ENCODE data around the gene RRAGB.

DNA sequence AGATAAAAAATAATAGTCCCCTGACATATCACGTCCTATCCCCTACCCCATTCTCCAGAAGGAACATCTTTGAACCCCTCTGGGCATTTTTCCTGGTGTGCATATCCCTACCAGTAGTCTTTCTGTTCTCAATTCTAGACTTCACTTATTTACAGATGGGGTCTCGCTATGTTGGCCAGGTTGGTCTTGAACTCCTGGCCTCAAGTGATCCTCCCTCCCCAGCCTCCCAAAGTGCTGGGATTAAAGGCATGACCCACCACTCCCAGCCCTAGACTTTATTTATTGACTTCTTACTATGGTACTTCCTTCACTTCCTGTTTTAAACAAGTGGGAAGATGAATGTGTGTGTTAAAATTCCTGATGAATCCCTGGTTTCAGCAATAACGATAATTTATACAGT lies 612 bp upstream of the RRAGB start:
- TF ChIP-seq, protein P1, sequence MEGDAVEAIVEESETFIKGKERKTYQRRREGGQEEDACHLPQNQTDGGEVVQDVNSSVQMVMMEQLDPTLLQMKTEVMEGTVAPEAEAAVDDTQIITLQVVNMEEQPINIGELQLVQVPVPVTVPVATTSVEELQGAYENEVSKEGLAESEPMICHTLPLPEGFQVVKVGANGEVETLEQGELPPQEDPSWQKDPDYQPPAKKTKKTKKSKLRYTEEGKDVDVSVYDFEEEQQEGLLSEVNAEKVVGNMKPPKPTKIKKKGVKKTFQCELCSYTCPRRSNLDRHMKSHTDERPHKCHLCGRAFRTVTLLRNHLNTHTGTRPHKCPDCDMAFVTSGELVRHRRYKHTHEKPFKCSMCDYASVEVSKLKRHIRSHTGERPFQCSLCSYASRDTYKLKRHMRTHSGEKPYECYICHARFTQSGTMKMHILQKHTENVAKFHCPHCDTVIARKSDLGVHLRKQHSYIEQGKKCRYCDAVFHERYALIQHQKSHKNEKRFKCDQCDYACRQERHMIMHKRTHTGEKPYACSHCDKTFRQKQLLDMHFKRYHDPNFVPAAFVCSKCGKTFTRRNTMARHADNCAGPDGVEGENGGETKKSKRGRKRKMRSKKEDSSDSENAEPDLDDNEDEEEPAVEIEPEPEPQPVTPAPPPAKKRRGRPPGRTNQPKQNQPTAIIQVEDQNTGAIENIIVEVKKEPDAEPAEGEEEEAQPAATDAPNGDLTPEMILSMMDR (IDR thresholded peaks at IDR 0.05), result no peak
- no peak for TF ChIP-seq EP300 (IDR thresholded peaks at IDR 0.05; ENCODE audit: low read depth)

Measured in transverse colon (tissue), 3 donors.